Erythroblast (primary cell): ENCODE measurements around the gene FLT3.

Experiments used
- GATA1 ChIP-seq: IDR thresholded peaks from 2 replicates; pipeline ENCODE4 v1.6.1; 2011; ENCODE audit warnings: low read depth, mild to moderate bottlenecking, control low read depth, low read length, moderate library complexity
- POLR2A ChIP-seq: IDR thresholded peaks from 2 replicates; pipeline ENCODE4 v1.6.1; 2011; ENCODE audit warnings: mild to moderate bottlenecking, low read length

- no peak for TF ChIP-seq POLR2A
- no peak for TF ChIP-seq GATA1
These were observed 127.1 kb downstream of the FLT3 start for GRCh38 chr13:27973291-27973690.
